Parathyroid adenoma (tissue), 2 donors: ENCODE results near the gene PRR14L.
A peak's percentile ranks its signal among the peaks of the same experiment; 100 is the strongest.
"Not testable (repeated sequence)": the region's sequence is repeated elsewhere in the genome, so short reads cannot be mapped to it uniquely, and the experiment has no call there.

Source experiments
- H2AFZ ChIP-seq: fragments of 300-600 bp; sonication (generic); one replicate; pipeline ENCODE4 v1.7.0; 2017; ENCODE audit warnings: antibody characterized with exemption, mild to moderate bottlenecking
- H3K27ac ChIP-seq: fragments of 300-600 bp; sonication (generic); one replicate; pipeline ENCODE4 v1.7.0; 2017
- H3K27me3 ChIP-seq: fragments of 300-600 bp; sonication (generic); one replicate; pipeline ENCODE4 v1.7.0; 2017; ENCODE audit warnings: low read length; ENCODE audit not compliant: control insufficient read depth, insufficient read depth
- H3K36me3 ChIP-seq: fragments of 300-600 bp; sonication (generic); one replicate; pipeline ENCODE4 v1.7.0; 2017; ENCODE audit warnings: low read length; ENCODE audit not compliant: control insufficient read depth, insufficient read depth
- H3K4me1 ChIP-seq: fragments of 300-600 bp; sonication (generic); one replicate; pipeline ENCODE4 v1.7.0; 2017; ENCODE audit warnings: control low read depth
- H3K4me2 ChIP-seq: fragments of 300-600 bp; sonication (generic); one replicate; pipeline ENCODE4 v1.7.0; 2017; ENCODE audit warnings: low read length
- H3K4me3 ChIP-seq: fragments of 300-600 bp; sonication (generic); one replicate; pipeline ENCODE4 v1.7.0; 2017; ENCODE audit warnings: low read depth, low read length
- H3K79me2 ChIP-seq: fragments of 300-600 bp; sonication (generic); one replicate; pipeline ENCODE4 v1.7.0; 2017; ENCODE audit warnings: control low read depth
- H3K9ac ChIP-seq: fragments of 300-600 bp; sonication (generic); one replicate; pipeline ENCODE4 v1.7.0; 2017; ENCODE audit warnings: mild to moderate bottlenecking
- H3K9me3 ChIP-seq: fragments of 300-600 bp; sonication (generic); one replicate; pipeline ENCODE4 v1.7.0; 2017; ENCODE audit warnings: low read length; ENCODE audit not compliant: control insufficient read depth
- CTCF ChIP-seq: fragments of 300-600 bp; sonication (generic); IDR thresholded peaks from one replicate; pipeline ENCODE4 v1.7.0; 2017; ENCODE audit warnings: antibody characterized with exemption, mild to moderate bottlenecking
- donor health status: primary hyperparathyroidism.

PRR14L gene

GRCh38 chr22:31662668-31663037 is 87.3 kb downstream of the PRR14L start:
- Histone ChIP-seq H2AFZ (peak overlapping the region; percentile 98), H3K79me2 (peaks cover 26% of the 10 kb centered on the region), H3K9ac (no peak overlapping the region), H3K9me3 (no peaks in the 10 kb centered on the region), H3K4me2 (peak overlapping the region; percentile 85), H3K27ac (peak overlapping the region; percentile 73), H3K27me3 (no peaks in the 10 kb centered on the region), H3K4me3 (peak overlapping the region; percentile 76), H3K36me3 (no peaks in the 10 kb centered on the region), H3K4me1 (no peaks in the 10 kb centered on the region)
- no peak for TF ChIP-seq CTCF

- Histone ChIP-seq H3K36me3 (no peaks in the 10 kb centered on the region), H3K27me3 (no peaks in the 10 kb centered on the region), H3K4me1 (no peaks in the 10 kb centered on the region), H3K4me3 (peak within 1 kb of the TSS; percentile 76), H3K79me2 (peaks cover 26% of the 10 kb centered on the region), H3K27ac (peak within 1 kb of the TSS; percentile 73), H3K9ac (peak within 1 kb of the TSS; percentile 1), H3K4me2 (peak within 1 kb of the TSS; percentile 85), H3K9me3 (no peaks in the 10 kb centered on the region), H2AFZ (peak within 1 kb of the TSS; percentile 98)
- TF ChIP-seq CTCF: no peak
These were observed 87.9 kb downstream of the PRR14L start, which contains the start of gene PISD for GRCh38 chr22:31661851-31662667. TSS of gene PISD (minus strand) at chr22:31662215. CDS start at chr22:31662208, 7 bp downstream.

GRCh38 chr22:31660860-31661341 is 89.0 kb downstream of the PRR14L start:
- H3K27ac ChIP-seq, H2AFZ ChIP-seq, H3K9me3 ChIP-seq, H3K27me3 ChIP-seq, H3K36me3 ChIP-seq, H3K4me1 ChIP-seq: not testable (repeated sequence)
- peak overlapping the region; percentile 1 for H3K9ac ChIP-seq
- peak overlapping the region; percentile 80 for H3K4me2 ChIP-seq
- peaks cover 30% of the 10 kb centered on the region for H3K79me2 ChIP-seq
- H3K4me3 ChIP-seq: peak overlapping the region; percentile 76

GRCh38 chr22:31659246-31659645 is 90.7 kb downstream of the PRR14L start:
- no peak overlapping the region for H2AFZ ChIP-seq
- H3K4me1 ChIP-seq: peaks cover 4% of the 10 kb centered on the region
- no peaks in the 10 kb centered on the region for H3K27me3 ChIP-seq
- no peak overlapping the region for H3K9ac ChIP-seq
- H3K4me2 ChIP-seq: no peak overlapping the region
- no peaks in the 10 kb centered on the region for H3K9me3 ChIP-seq
- TF ChIP-seq CTCF: no peak
- peaks cover 42% of the 10 kb centered on the region for H3K79me2 ChIP-seq
- H3K36me3 ChIP-seq: no peaks in the 10 kb centered on the region
- H3K4me3 ChIP-seq: no peak overlapping the region
- H3K27ac ChIP-seq: no peak overlapping the region

- peaks cover 6% of the 10 kb centered on the region for H3K4me1 ChIP-seq
- TF ChIP-seq CTCF: no peak
- H3K27me3 ChIP-seq: no peaks in the 10 kb centered on the region
- H3K27ac ChIP-seq: no peak overlapping the region
- H3K4me2 ChIP-seq: peak overlapping the region; percentile 50
- no peak overlapping the region for H2AFZ ChIP-seq
- no peaks in the 10 kb centered on the region for H3K9me3 ChIP-seq
- H3K9ac ChIP-seq: no peak overlapping the region
- H3K79me2 ChIP-seq: peaks cover 27% of the 10 kb centered on the region
- no peak overlapping the region for H3K4me3 ChIP-seq
- no peaks in the 10 kb centered on the region for H3K36me3 ChIP-seq
These were observed 95.5 kb downstream of the PRR14L start for GRCh38 chr22:31654408-31654807.
